Measurements from ENCODE around the gene PDE1C. TPM values are rescaled to one million over a fixed set of nuclear protein-coding genes. Genes with fewer than 3 reads are reported as not detected.

The PDE1C gene
- total RNA-seq, 4 donors from 2014 or later, result 0.19 to 14.5 (median 2.9) TPM

DNA sequence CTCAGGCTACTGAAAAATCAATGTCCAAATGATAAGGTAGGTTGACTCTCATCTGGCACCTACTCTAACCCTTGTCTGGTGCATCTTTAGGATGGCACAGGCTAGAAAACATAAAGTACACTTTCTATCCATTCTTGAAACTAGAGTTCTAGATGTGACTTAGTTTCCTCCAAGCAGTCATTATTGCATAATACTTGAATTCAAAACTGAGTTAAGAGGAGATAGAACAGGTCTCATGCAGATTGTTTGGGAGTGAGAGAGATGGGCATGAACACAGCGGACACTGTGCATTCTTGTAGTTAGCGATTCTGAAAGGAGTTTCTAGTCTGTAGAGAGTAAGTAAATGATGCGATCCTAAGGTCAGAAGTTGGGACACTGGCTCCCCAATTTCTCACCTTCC is 149.2 kb downstream of the PDE1C start:
- WGBS, 2 donors, result 92 to 96% methylated on average over 3 of the region's 3 CpGs
- no peak for DNase-seq
- Histone ChIP-seq H3K9me3 (no peaks in the 10 kb centered on the region), H3K27me3 (no peaks in the 10 kb centered on the region), H3K4me3 (no peak overlapping the region), H3K36me3 (no peaks in the 10 kb centered on the region), H3K4me1 (no peaks in the 10 kb centered on the region), H3K27ac (no peak overlapping the region)
- TF ChIP-seq, protein P1, sequence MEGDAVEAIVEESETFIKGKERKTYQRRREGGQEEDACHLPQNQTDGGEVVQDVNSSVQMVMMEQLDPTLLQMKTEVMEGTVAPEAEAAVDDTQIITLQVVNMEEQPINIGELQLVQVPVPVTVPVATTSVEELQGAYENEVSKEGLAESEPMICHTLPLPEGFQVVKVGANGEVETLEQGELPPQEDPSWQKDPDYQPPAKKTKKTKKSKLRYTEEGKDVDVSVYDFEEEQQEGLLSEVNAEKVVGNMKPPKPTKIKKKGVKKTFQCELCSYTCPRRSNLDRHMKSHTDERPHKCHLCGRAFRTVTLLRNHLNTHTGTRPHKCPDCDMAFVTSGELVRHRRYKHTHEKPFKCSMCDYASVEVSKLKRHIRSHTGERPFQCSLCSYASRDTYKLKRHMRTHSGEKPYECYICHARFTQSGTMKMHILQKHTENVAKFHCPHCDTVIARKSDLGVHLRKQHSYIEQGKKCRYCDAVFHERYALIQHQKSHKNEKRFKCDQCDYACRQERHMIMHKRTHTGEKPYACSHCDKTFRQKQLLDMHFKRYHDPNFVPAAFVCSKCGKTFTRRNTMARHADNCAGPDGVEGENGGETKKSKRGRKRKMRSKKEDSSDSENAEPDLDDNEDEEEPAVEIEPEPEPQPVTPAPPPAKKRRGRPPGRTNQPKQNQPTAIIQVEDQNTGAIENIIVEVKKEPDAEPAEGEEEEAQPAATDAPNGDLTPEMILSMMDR (IDR thresholded peaks at IDR 0.05), result no peak
- no peak for TF ChIP-seq POLR2A (IDR thresholded peaks at IDR 0.05)
- intact Hi-C loops (cut with DNase I), result no loop called here

DNA sequence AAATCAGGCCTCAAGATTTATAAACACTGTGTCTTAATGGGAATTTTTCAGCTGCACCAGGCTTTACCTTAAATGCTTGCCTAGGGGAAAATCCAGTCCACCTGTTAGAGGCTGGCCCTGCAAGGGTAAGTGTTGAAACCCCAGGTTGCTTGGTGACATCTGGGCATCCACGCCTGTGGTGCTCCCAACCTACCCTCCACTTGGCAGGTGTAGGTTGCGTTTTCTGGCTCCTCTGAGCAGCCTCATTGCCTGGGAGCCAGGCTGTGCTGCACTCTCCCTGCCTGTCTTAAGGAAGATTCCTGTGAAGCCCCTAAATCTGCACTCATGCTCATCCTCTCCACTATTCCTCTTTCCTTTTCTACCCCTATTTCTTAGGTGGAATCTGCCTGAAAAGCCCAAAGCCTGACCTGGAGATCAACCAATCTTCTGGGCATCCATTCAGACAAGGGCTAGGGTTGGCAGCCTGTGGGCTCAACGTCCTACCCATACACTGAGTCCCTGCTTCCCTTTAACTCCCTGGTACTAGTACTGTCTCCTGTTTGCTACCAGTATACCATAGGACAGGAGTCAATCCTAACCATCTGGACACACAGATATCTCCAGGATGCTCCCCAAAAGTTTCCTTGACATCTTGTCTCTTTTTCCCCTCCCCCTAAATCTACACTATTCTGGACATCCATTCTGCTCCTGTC is 150.4 kb downstream of the PDE1C start:
- no peaks in the 10 kb centered on the region for H3K4me1 ChIP-seq
- H3K27ac ChIP-seq, result no peak overlapping the region
- TF ChIP-seq POLR2A (IDR thresholded peaks at IDR 0.05), result no peak
- TF ChIP-seq, protein P1 (IDR thresholded peaks at IDR 0.05), result no peak
- no peak overlapping the region for H3K4me3 ChIP-seq
- DNase-seq, result no peak
- H3K9me3 ChIP-seq, result no peaks in the 10 kb centered on the region
- H3K36me3 ChIP-seq, result no peaks in the 10 kb centered on the region
- H3K27me3 ChIP-seq, result no peaks in the 10 kb centered on the region
- intact Hi-C loops (cut with DNase I), result no loop called here
- WGBS, 2 donors, result 58 to 59% methylated on average over 3 of the region's 3 CpGs

DNA sequence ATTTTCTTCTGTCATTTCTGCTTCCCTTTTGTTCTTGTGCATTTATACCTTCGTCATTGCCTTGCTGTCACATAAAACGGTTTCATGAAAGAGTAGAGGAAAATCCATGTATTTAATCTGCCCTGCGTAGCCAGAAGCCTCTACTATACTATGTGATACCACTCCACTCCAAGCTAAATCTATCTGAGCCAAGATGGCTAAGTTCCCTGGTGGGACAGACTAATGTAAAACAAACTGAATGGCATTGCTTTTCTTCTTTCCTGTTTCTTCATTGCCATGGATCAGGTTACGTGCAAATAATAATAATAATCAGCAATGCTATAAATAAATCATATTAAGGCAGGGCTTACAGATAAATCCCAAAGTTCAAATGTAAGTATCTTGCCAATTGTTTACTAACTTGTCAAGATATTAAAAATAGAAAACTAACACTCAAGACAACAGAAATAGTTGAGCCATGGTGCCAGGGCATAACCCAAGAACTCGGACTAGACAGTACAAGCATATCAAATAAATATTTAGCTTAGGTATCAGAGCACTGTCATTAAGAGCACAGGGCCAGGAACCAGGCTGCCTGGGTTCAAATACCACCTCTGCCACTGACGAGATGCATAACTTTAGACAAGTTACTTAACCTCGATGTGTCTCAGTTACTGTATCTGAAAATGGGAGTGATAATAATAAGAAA is 151.4 kb downstream of the PDE1C start:
- TF ChIP-seq, protein P1 (IDR thresholded peaks at IDR 0.05), result no peak
- no peak for TF ChIP-seq POLR2A (IDR thresholded peaks at IDR 0.05)
- 55 to 71% methylated on average over 7 of the region's 7 CpGs for WGBS, 2 donors
- H3K36me3 ChIP-seq, result no peaks in the 10 kb centered on the region
- intact Hi-C loops (cut with DNase I), result no loop called here
- DNase-seq, result no peak
- no peaks in the 10 kb centered on the region for H3K27me3 ChIP-seq
- H3K27ac ChIP-seq, result no peak overlapping the region
- no peak overlapping the region for H3K4me3 ChIP-seq
- no peaks in the 10 kb centered on the region for H3K9me3 ChIP-seq
- no peaks in the 10 kb centered on the region for H3K4me1 ChIP-seq

DNA sequence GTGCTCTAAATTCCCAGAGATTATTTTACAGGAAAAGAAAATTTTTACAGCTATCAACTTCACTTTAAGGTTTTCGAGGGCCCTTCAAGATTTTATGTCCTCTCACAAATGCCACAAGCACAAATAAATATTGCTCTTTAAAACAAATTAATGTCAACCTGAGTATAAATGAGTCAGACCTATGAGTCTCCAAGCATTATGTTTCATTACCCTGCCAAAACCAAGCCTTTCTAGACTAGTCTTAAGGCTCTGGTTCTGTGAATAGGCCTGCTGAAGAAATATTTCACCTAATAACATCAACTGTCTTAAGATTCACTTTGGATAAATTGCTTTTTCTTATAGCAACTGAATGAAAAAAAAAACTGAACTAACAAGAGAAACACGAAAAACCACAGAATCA is 153.0 kb downstream of the PDE1C start:
- H3K4me1 ChIP-seq, result no peaks in the 10 kb centered on the region
- H3K27me3 ChIP-seq, result no peaks in the 10 kb centered on the region
- WGBS, 2 donors, result 60 to 74% methylated on average over 2 of the region's 2 CpGs
- no peak overlapping the region for H3K4me3 ChIP-seq
- intact Hi-C loops (cut with DNase I), result no loop called here
- no peaks in the 10 kb centered on the region for H3K36me3 ChIP-seq
- H3K27ac ChIP-seq, result no peak overlapping the region
- no peak for DNase-seq
- TF ChIP-seq, protein P1 (IDR thresholded peaks at IDR 0.05), result no peak
- no peak for TF ChIP-seq POLR2A (IDR thresholded peaks at IDR 0.05)
- no peaks in the 10 kb centered on the region for H3K9me3 ChIP-seq

DNA sequence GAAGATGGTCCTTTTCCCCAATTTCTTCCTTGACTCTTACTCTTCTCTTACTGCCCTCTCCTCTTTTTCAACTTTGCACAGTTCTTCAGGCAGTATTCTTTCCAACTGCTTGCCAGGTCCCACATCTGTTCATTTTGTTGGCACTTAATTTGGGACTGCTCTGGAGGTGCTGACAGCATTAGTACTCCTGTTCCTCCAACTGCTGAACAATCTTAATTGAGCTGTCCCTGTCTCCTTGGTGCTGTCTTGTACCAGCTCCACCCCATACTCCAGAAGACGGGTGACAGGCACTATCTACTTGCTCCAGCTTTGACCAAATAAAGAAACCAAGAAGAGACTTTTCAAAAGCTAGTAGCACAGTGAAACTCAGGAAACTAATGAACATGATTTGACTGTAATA is 160.0 kb downstream of the PDE1C start:
- Histone ChIP-seq H3K27ac (no peak overlapping the region), H3K36me3 (no peaks in the 10 kb centered on the region), H3K9me3 (no peaks in the 10 kb centered on the region), H3K4me3 (no peak overlapping the region), H3K4me1 (no peaks in the 10 kb centered on the region), H3K27me3 (no peaks in the 10 kb centered on the region)
- TF ChIP-seq, protein P1 (IDR thresholded peaks at IDR 0.05), result no peak
- no peak for TF ChIP-seq POLR2A (IDR thresholded peaks at IDR 0.05)
- intact Hi-C loops (cut with DNase I), result no loop called here
- WGBS, 2 donors, result 80 to 88% methylated on average over 1 of the region's 1 CpG
- DNase-seq, result no peak
